ENCODE results near the gene PARN. TPM values are rescaled to one million over a fixed set of nuclear protein-coding genes. Genes with fewer than 3 reads are reported as not detected.
"Not testable (repeated sequence)": the region's sequence is repeated elsewhere in the genome, so short reads cannot be mapped to it uniquely, and the experiment has no call there.

PARN gene
- total RNA-seq, 2 donors from 2014 or later = 56.1 to 68.9 TPM

GRCh38 chr16:14428971-14429637, 201.0 kb downstream of the PARN start:
- not testable (repeated sequence) for H3K27me3 Mint-ChIP-seq (ENCODE audit: low read depth); H3K27ac Mint-ChIP-seq; H3K4me1 Mint-ChIP-seq (ENCODE audit: low read depth); H3K4me3 Mint-ChIP-seq; H3K9me3 Mint-ChIP-seq; H3K36me3 Mint-ChIP-seq (ENCODE audit: insufficient read depth in 2 of 2); DNase-seq; ATAC-seq (replicated peaks in 1 of 2)

DNA sequence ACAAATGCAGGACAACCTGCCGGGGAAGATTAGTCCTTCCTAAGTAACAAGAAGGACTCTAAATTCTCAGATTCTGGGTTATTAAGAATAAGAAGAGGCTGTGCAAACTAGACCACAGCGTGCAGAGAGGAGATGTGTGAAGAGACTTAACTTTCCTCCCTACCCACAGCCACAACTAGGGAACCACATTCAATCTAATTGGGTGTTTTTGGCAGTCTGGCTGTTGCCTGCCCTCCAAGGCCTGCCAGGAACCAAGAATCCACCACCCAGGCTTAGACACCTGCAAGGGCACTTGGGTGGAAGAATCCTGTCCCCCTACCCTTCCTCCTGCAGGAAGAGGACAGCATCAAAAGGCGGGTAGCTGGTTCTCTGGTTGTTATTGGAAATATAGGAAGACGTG, 202.0 kb downstream of the PARN start:
- Mint-ChIP-seq H3K4me3 (no peak overlapping the region), H3K36me3 (ENCODE audit: insufficient read depth in 2 of 2) (no peaks in the 10 kb centered on the region), H3K4me1 (ENCODE audit: low read depth) (no peaks in the 10 kb centered on the region), H3K9me3 (no peaks in the 10 kb centered on the region), H3K27ac (no peak overlapping the region), H3K27me3 (ENCODE audit: low read depth) (no peaks in the 10 kb centered on the region)
- ATAC-seq (replicated peaks in 1 of 2) = no peak
- no peak for DNase-seq

GRCh38 chr16:14427371-14427948, 202.6 kb downstream of the PARN start:
- Mint-ChIP-seq H3K27ac (no peak overlapping the region), H3K4me1 (ENCODE audit: low read depth) (no peaks in the 10 kb centered on the region), H3K9me3 (no peaks in the 10 kb centered on the region), H3K4me3 (no peak overlapping the region), H3K36me3 (ENCODE audit: insufficient read depth in 2 of 2) (no peaks in the 10 kb centered on the region), H3K27me3 (ENCODE audit: low read depth) (no peaks in the 10 kb centered on the region)
- DNase-seq (no peak), ATAC-seq (replicated peaks in 1 of 2) (no peak)

DNA sequence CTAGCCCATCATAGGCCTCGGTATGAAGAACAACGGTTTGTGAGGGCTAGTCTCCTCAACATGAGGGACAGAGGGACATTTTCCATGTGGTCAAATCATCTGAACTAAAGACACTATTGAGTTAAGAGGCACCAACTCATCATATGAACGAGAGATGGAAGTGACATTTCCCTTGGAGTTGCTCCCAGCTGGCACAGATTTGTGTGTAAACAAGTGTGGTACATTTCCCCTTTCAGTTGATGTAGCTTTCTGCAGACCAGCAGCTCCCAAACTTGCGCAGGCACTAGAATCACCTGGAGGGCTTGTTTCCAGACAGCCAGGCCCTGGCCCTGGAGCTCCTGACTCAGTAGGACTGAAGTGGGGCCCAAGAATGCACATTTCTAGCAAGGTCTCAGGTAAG, 205.5 kb downstream of the PARN start:
- Mint-ChIP-seq H3K9me3 (no peaks in the 10 kb centered on the region), H3K36me3 (ENCODE audit: insufficient read depth in 2 of 2) (no peaks in the 10 kb centered on the region), H3K4me3 (no peak overlapping the region), H3K4me1 (ENCODE audit: low read depth) (no peaks in the 10 kb centered on the region), H3K27ac (no peak overlapping the region), H3K27me3 (ENCODE audit: low read depth) (no peaks in the 10 kb centered on the region)
- DNase-seq (no peak), ATAC-seq (replicated peaks in 1 of 2) (no peak)

GRCh38 chr16:14423344-14423743, 206.7 kb downstream of the PARN start:
- no peak overlapping the region for H3K4me3 Mint-ChIP-seq
- no peak for ATAC-seq (replicated peaks in 1 of 2)
- no peaks in the 10 kb centered on the region for H3K9me3 Mint-ChIP-seq
- H3K27ac Mint-ChIP-seq = no peak overlapping the region
- no peak for DNase-seq
- no peaks in the 10 kb centered on the region for H3K4me1 Mint-ChIP-seq (ENCODE audit: low read depth)
- no peaks in the 10 kb centered on the region for H3K36me3 Mint-ChIP-seq (ENCODE audit: insufficient read depth in 2 of 2)
- no peaks in the 10 kb centered on the region for H3K27me3 Mint-ChIP-seq (ENCODE audit: low read depth)

DNA sequence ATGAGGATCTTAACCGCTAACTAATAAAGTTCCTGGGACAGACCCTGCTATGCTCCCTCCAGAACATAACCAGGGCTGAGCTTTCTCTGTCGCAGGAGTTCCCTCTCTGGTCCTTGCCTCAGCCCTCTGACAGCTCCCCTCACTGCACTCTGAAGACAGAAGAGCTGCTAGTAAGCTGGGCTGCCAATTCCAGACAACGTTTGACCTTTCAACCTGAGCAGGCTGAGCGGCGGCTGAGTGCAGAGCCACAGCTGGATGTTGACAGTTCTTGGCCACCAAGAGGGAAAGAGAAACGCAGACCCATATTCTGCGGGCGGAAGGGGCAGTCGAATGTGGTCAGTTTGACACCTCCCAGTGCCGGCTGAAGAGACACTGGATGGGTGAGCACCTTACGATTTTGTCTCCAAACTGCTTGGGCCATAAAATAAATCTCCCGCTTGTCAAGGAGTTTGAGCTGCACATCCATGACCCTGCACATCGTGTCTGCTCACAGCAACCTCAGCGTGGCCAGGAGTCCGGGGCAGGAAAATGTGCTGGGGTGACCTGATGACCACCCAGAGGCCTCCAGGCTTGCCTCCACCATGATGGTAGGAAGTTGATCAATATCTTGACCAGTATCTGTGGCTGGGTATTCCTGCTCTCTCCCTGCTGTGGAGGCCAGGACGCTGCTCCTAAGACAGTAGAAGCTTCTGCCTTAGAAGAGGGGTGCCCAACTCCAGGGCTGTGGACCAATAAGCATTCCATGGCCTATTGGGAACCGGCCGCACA, 209.2 kb downstream of the PARN start:
- no peaks in the 10 kb centered on the region for H3K27me3 Mint-ChIP-seq (ENCODE audit: low read depth)
- H3K4me1 Mint-ChIP-seq (ENCODE audit: low read depth) = no peaks in the 10 kb centered on the region
- no peak overlapping the region for H3K4me3 Mint-ChIP-seq
- no peak overlapping the region for H3K27ac Mint-ChIP-seq
- DNase-seq = no peak
- H3K36me3 Mint-ChIP-seq (ENCODE audit: insufficient read depth in 2 of 2) = peaks cover 2% of the 10 kb centered on the region in 2 donors
- ATAC-seq (replicated peaks in 1 of 2) = no peak
- peaks cover 2 to 3% of the 10 kb centered on the region in 2 donors for H3K9me3 Mint-ChIP-seq

- H3K36me3 Mint-ChIP-seq (ENCODE audit: insufficient read depth in 2 of 2); H3K9me3 Mint-ChIP-seq; DNase-seq; H3K27me3 Mint-ChIP-seq (ENCODE audit: low read depth); H3K27ac Mint-ChIP-seq; H3K4me1 Mint-ChIP-seq (ENCODE audit: low read depth); H3K4me3 Mint-ChIP-seq; ATAC-seq (replicated peaks in 1 of 2): not testable (repeated sequence)
These were observed 209.8 kb downstream of the PARN start for GRCh38 chr16:14420243-14420642.

DNA sequence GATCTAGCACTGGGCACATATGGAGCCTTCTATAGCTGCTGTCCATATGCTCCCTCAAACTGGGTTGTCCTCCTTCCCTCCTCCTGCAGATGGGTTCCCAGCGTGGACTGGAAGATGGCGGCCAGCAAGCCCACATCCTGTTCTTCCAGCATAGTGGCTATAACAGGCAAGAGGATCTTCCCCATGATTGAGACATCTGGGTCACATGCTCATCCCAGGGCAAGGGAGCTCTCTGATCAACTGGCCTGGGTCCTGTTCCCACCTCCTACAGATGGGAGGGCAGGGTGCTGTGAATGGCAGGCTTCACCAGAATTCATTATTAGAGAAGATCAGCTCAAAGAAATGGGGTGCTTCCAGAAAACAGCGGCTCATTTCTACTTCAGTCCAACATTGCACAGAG, 210.2 kb downstream of the PARN start:
- H3K9me3 Mint-ChIP-seq = peaks cover 2 to 3% of the 10 kb centered on the region in 2 donors
- ATAC-seq (replicated peaks in 1 of 2) (no peak), DNase-seq (no peak)
- H3K4me1 Mint-ChIP-seq (ENCODE audit: low read depth) = no peaks in the 10 kb centered on the region
- no peak overlapping the region for H3K4me3 Mint-ChIP-seq
- H3K27me3 Mint-ChIP-seq (ENCODE audit: low read depth) = no peaks in the 10 kb centered on the region
- no peak overlapping the region for H3K27ac Mint-ChIP-seq
- peaks cover 2% of the 10 kb centered on the region in 2 donors for H3K36me3 Mint-ChIP-seq (ENCODE audit: insufficient read depth in 2 of 2)

DNA sequence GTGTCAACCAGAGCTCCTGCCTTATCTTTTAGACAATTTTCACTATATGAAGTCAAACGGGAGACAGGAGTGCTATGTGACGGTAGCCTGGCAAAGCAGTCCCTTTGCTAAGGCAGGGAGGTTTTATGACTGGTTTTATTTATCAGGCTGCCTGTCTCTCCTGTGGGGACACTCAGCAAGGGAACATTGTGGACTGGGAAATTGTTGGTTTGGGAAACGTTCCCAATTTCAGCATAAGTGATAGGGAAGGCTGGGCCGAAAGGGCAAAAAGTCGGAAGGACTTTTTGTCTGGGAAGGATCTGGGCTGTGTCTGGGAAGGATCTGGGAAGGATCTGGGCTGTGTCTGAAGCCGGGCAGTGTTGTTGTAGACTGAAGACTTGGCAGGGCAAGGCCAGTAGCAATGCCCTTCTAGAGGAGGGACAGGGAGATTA, 211.2 kb downstream of the PARN start:
- Mint-ChIP-seq H3K36me3 (ENCODE audit: insufficient read depth in 2 of 2) (peaks cover 2% of the 10 kb centered on the region in 2 donors), H3K4me3 (no peak overlapping the region), H3K9me3 (peaks cover 2 to 3% of the 10 kb centered on the region in 2 donors), H3K4me1 (ENCODE audit: low read depth) (no peaks in the 10 kb centered on the region), H3K27ac (no peak overlapping the region), H3K27me3 (ENCODE audit: low read depth) (no peaks in the 10 kb centered on the region)
- DNase-seq (no peak), ATAC-seq (replicated peaks in 1 of 2) (no peak)

DNA sequence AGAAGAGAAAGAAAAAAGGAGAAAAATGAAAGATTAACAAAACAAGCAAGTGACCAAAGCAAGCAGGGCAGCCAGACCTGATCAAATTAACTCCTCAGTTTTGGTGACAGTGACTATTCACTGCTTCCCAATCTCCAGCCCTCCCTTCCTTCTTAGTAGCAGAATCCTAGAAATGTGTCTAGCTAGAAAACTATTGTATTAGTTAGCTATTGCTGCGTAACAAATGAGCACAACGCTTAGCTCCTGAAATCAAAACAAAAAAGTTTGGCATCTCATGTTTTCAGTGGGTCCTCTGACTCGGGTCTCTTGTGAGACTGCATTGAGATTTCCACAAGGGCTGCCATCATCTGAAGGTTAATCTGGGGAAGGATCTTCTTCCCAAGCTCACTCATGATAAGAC, 213.9 kb downstream of the PARN start:
- Mint-ChIP-seq H3K4me3 (no peak overlapping the region), H3K27ac (no peak overlapping the region), H3K4me1 (ENCODE audit: low read depth) (no peaks in the 10 kb centered on the region), H3K9me3 (peaks cover 2 to 3% of the 10 kb centered on the region in 2 donors), H3K27me3 (ENCODE audit: low read depth) (no peaks in the 10 kb centered on the region), H3K36me3 (ENCODE audit: insufficient read depth in 2 of 2) (peaks cover 2% of the 10 kb centered on the region in 2 donors)
- no peak for ATAC-seq (replicated peaks in 1 of 2)
- no peak for DNase-seq

- Mint-ChIP-seq H3K36me3 (ENCODE audit: insufficient read depth in 2 of 2) (peaks cover 2% of the 10 kb centered on the region in 2 donors), H3K4me3 (no peak overlapping the region), H3K9me3 (peaks cover 2 to 3% of the 10 kb centered on the region in 2 donors), H3K27ac (no peak overlapping the region), H3K27me3 (ENCODE audit: low read depth) (no peaks in the 10 kb centered on the region), H3K4me1 (ENCODE audit: low read depth) (no peaks in the 10 kb centered on the region)
- DNase-seq (no peak), ATAC-seq (replicated peaks in 1 of 2) (no peak)
These were observed 214.8 kb downstream of the PARN start for GRCh38 chr16:14415291-14415690.

GRCh38 chr16:14409563-14409962, 220.5 kb downstream of the PARN start:
- H3K27ac Mint-ChIP-seq = no peak overlapping the region
- ATAC-seq (replicated peaks in 1 of 2) (no peak), DNase-seq (no peak)
- H3K9me3 Mint-ChIP-seq = no peaks in the 10 kb centered on the region
- H3K36me3 Mint-ChIP-seq (ENCODE audit: insufficient read depth in 2 of 2) = no peaks in the 10 kb centered on the region
- H3K4me3 Mint-ChIP-seq = no peak overlapping the region
- no peaks in the 10 kb centered on the region for H3K27me3 Mint-ChIP-seq (ENCODE audit: low read depth)
- H3K4me1 Mint-ChIP-seq (ENCODE audit: low read depth) = no peaks in the 10 kb centered on the region

GRCh38 chr16:14407786-14408399, 222.2 kb downstream of the PARN start:
- Mint-ChIP-seq H3K27me3 (ENCODE audit: low read depth) (no peaks in the 10 kb centered on the region), H3K36me3 (ENCODE audit: insufficient read depth in 2 of 2) (no peaks in the 10 kb centered on the region), H3K4me1 (ENCODE audit: low read depth) (no peaks in the 10 kb centered on the region), H3K9me3 (no peaks in the 10 kb centered on the region), H3K27ac (no peak overlapping the region), H3K4me3 (no peak overlapping the region)
- no peak for ATAC-seq (replicated peaks in 1 of 2)
- no peak for DNase-seq

Measured in activated T-cell treated with anti-CD3 and anti-CD28 coated beads, Interleukin-2, amount 50 U/mL, for 72 hours (primary cell).